HepG2 (cell line): ENCODE measurements around the gene DAB2. TPM values are rescaled to one million over a fixed set of nuclear protein-coding genes. Genes with fewer than 3 reads are reported as not detected.

Experiments
- ATAC-seq: fragments of 200-7000 bp; cut with Tn5 transposase; 3 replicates; pipeline ENCODE4 v1.9.1; 2020; ENCODE audit warnings: mild to moderate bottlenecking, moderate library complexity
- BruUV-seq: library from RNA; stranded (reverse); fragments of 400-500 nt; replicated peaks from 2 replicates; lab custom pipeline; 2021; lab: Mats Ljungman, UMichigan
- CTCF ChIA-PET: fragments of 300-600 bp; formaldehyde crosslinking; extraction: SDS; loops from one replicate; lab custom pipeline; 2021; ENCODE audit warnings: low total read pairs, inconsistent platforms, low intra/inter-chr PET ratio; lab: Yijun Ruan, JAX
- POLR2A ChIA-PET: fragments of 350-600 bp; sonication (Branson Sonifier 250); formaldehyde crosslinking; loops from one replicate; lab custom pipeline; 2020; ENCODE audit warnings: antibody characterized with exemption, inconsistent platforms; lab: Yijun Ruan, JAX
- DNase-seq: peaks from one replicate; pipeline ENCODE4 v3.0.0-alpha.2; 2015; ENCODE audit warnings: low spot score
- FAIRE-seq: peaks from 3 replicates; lab custom pipeline; 2011; peaks lifted over from hg19 to GRCh38; lab: Jason Lieb, UNC
- H2AFZ ChIP-seq: one replicate; pipeline ENCODE4 v1.6.1; 2011; ENCODE audit warnings: low read length, inconsistent platforms
- H3K27ac ChIP-seq: fragments of 300-600 bp; 3 replicates; pipeline ENCODE4 v1.8.0; 2011; ENCODE audit warnings: mixed run types, mild to moderate bottlenecking, mixed read lengths, low read length, inconsistent platforms; ENCODE audit not compliant: insufficient read depth; ENCODE audit errors: extremely low read length
- H3K27me3 ChIP-seq, 2 experiments: fragments of 200-600 bp in 1 of 2; 2 replicates in 1 of 2; 3 replicates in 1 of 2; pipeline versions ENCODE4 v1.6.0 to v1.8.0; 2011; ENCODE audit warnings: low read length in 2 of 2, mild to moderate bottlenecking in 2 of 2, moderate library complexity in 2 of 2, inconsistent platforms in 1 of 2; ENCODE audit not compliant: insufficient read depth in 2 of 2, control insufficient read depth in 1 of 2
- H3K36me3 ChIP-seq, 2 experiments: fragments of 200-600 bp in 1 of 2; replicated peaks in 1 of 2; 2 replicates in 1 of 2; 3 replicates in 1 of 2; pipeline versions ENCODE4 v1.5.1 to v1.8.0; 2011; ENCODE audit warnings: low read length in 2 of 2, inconsistent platforms in 1 of 2; ENCODE audit not compliant: insufficient read depth in 2 of 2, control insufficient read depth in 1 of 2
- H3K4me1 ChIP-seq: 2 replicates; pipeline ENCODE4 v1.5.1; 2012; ENCODE audit warnings: low read length, inconsistent platforms; ENCODE audit not compliant: insufficient read depth
- H3K4me2 ChIP-seq: 2 replicates; pipeline ENCODE4 v1.6.0; 2011; ENCODE audit warnings: low read depth, low read length, inconsistent platforms
- H3K4me3 ChIP-seq, 3 experiments: fragments of 200-600 bp in 1 of 3; sonication (generic), shearing (Covaris generic) in 1 of 3; replicated peaks in 1 of 3; 2 replicates each; pipeline ENCODE4 v1.5.1; 2011 to 2016; ENCODE audit warnings: low read length in 3 of 3, inconsistent platforms in 2 of 3, low read depth in 2 of 3, mild to moderate bottlenecking in 2 of 3, control low read depth in 1 of 3, mixed read lengths in 1 of 3; ENCODE audit not compliant: insufficient read depth in 1 of 3
- H3K79me2 ChIP-seq: one replicate; pipeline ENCODE4 v1.6.1; 2011; ENCODE audit warnings: low read length, inconsistent platforms; ENCODE audit not compliant: insufficient read depth
- H3K9ac ChIP-seq: 2 replicates; pipeline ENCODE4 v1.6.0; 2011; ENCODE audit warnings: mild to moderate bottlenecking, low read depth, low read length, inconsistent platforms; ENCODE audit not compliant: insufficient read depth
- H3K9me3 ChIP-seq: 2 replicates; pipeline ENCODE4 v1.5.1; 2012; ENCODE audit warnings: mild to moderate bottlenecking, low read length
- H4K20me1 ChIP-seq: 2 replicates; pipeline ENCODE4 v1.6.0; 2011; ENCODE audit warnings: inconsistent platforms, mild to moderate bottlenecking, low read length, moderate library complexity; ENCODE audit not compliant: insufficient read depth
- CEBPB ChIP-seq: IDR thresholded peaks from 2 replicates; pipeline ENCODE4 v1.6.1; 2011; ENCODE audit warnings: low read depth, low read length, improper control_type of control experiment, borderline replicate concordance
- CHCHD3 ChIP-seq: sonication (generic); formaldehyde crosslinking; IDR thresholded peaks from 2 replicates; pipeline ENCODE4 v1.8.0; 2022; ENCODE audit warnings: mild to moderate bottlenecking, missing genetic modification reagents, moderate library complexity
- CREM ChIP-seq, 2 experiments: sonication (generic) in 1 of 2; formaldehyde crosslinking in 1 of 2; IDR thresholded peaks; 2 replicates each; pipeline versions ENCODE4 v1.4.0 to v1.6.1; 2016 to 2020; ENCODE audit warnings: antibody characterized with exemption in 1 of 2, mild to moderate bottlenecking in 1 of 2, missing genetic modification reagents in 1 of 2
- GATA4 ChIP-seq: sonication (generic); IDR thresholded peaks from 2 replicates; pipeline ENCODE4 v1.6.1; 2016; ENCODE audit warnings: antibody characterized with exemption, low read depth, borderline replicate concordance
- MEF2D ChIP-seq: sonication (generic); formaldehyde crosslinking; IDR thresholded peaks from 2 replicates; pipeline ENCODE4 v1.5.1; 2020; ENCODE audit warnings: mild to moderate bottlenecking, missing genetic modification reagents
- MLX ChIP-seq: IDR thresholded peaks from 2 replicates; pipeline ENCODE4 v1.6.1; 2016
- RBM22 ChIP-seq: fragments of 200-400 bp; formaldehyde crosslinking; optimal IDR thresholded peaks from 2 replicates; pipeline ENCODE3; 2017; ENCODE audit warnings: mild to moderate bottlenecking, low read length, moderate library complexity
- ZNF563 ChIP-seq: sonication (generic); formaldehyde crosslinking; IDR thresholded peaks from 2 replicates; pipeline ENCODE4 v1.8.0; 2022; ENCODE audit warnings: mild to moderate bottlenecking, moderate library complexity, missing genetic modification reagents
- ZNF883 ChIP-seq: sonication (generic); formaldehyde crosslinking; IDR thresholded peaks from 2 replicates; pipeline ENCODE4 v1.5.1; 2020; ENCODE audit warnings: mild to moderate bottlenecking, missing genetic modification reagents; ENCODE audit errors: not compliant biosample characterization
- WGBS: methylation state at CpG from one replicate; pipeline ENCODE4 v1.1.6; 2017; ENCODE audit warnings: low lambda C conversion rate; 5-methylcytosine and 5-hydroxymethylcytosine counted together
- in situ Hi-C: cut with HindIII; loops from 2 replicates; pipeline ENCODE4 v1.10.0; 2017; ENCODE audit warnings: low pct_unique_long_range_greater_than_20kb; ENCODE audit not compliant: extremely low pct_ligation_motif_present
- intact Hi-C: fragments of 100-400 bp; cut with micrococcal nuclease; formaldehyde crosslinking; loops from one replicate; pipeline ENCODE4 v1.10.0; 2022; ENCODE audit not compliant: unreplicated experiment
- polyA plus RNA-seq, 8 experiments: library from polyadenylated mRNA; depleted of rRNA in 3 of 8; stranded (reverse) in 7 of 8; unstranded in 1 of 8; fragments of >200 nt; fragmentation: Illumina TruSeq in 4 of 8; extraction: Trizol in 4 of 8; gene quantifications; 2 replicates each; pipeline versions ENCODE4 v1.2.1 to v1.2.3, GENCODE V29; 2011 to 2016; ENCODE audit warnings: low read depth in 4 of 8, missing spikeins in 1 of 8, mixed read lengths in 1 of 8; ENCODE audit not compliant: insufficient read depth in 1 of 8
- total RNA-seq, 5 experiments: library from RNA; depleted of rRNA; stranded (reverse); fragments of >200 nt; fragmentation: Illumina TruSeq; extraction: Trizol; gene quantifications; 2 replicates each; pipeline ENCODE4 v1.2.3, GENCODE V29; 2016; ENCODE audit warnings: low read depth in 1 of 5

DAB2 gene
- total and polyA plus RNA-seq, 2 of the 13 experiments (the other 11 are each of a cell fraction or from before 2014, with no cell fraction given) = 6.4 to 6.5 TPM

- ATAC-seq (no peak), DNase-seq (no peak), FAIRE-seq (no peak)
- intact Hi-C loops (no loop called here), in situ Hi-C loops (no loop called here)
- no peak overlapping the region for H3K4me3 ChIP-seq
- H3K36me3 ChIP-seq = peaks cover 0 to 2% of the 10 kb centered on the region in 2 experiments; a peak in 1 of 5 replicates
- peaks cover 58% of the 10 kb centered on the region for H3K4me1 ChIP-seq
- no peaks in the 10 kb centered on the region for H4K20me1 ChIP-seq
- no TSS peak for BruUV-seq
- WGBS = 97% methylated on average over 4 of the region's 4 CpGs
- no peaks in the 10 kb centered on the region for H3K9me3 ChIP-seq
- no peak overlapping the region for H2AFZ ChIP-seq
- no peak overlapping the region for H3K27ac ChIP-seq
- no peak overlapping the region for H3K9ac ChIP-seq
- POLR2A ChIA-PET = interaction anchor here (3.0 kb wide), 1 partner anchor 11 kb away, joined by 10 read pairs; no protein-coding TSS in a partner anchor
- H3K4me2 ChIP-seq = no peak overlapping the region
- H3K79me2 ChIP-seq = peaks cover 8% of the 10 kb centered on the region
- TF ChIP-seq MEF2D (CRISPR knock-in tag) (no peak), GATA4 (no peak)
- TF ChIP-seq, all 625 proteins: peak for 0
- CTCF ChIA-PET = no interaction called here
- H3K27me3 ChIP-seq = no peaks in the 10 kb centered on the region
These were observed 12.8 kb downstream of the DAB2 start for GRCh38 chr5:39411985-39412384.

GRCh38 chr5:39411061-39411460 is 13.7 kb downstream of the DAB2 start:
- intact Hi-C loops = no loop called here
- DNase-seq = no peak

More at GRCh38 chr5:39411061-39411460, 13.7 kb downstream of the DAB2 start:
- no peaks in the 10 kb centered on the region for H3K27me3 ChIP-seq
- H3K79me2 ChIP-seq = peaks cover 10% of the 10 kb centered on the region
- TF ChIP-seq CEBPB = no peak
- TF ChIP-seq CREM (IDR thresholded peaks at IDR 0.05) = no peak
- no peak for TF ChIP-seq CREM (CRISPR knock-in tag; IDR thresholded peaks at IDR 0.05)
- TF ChIP-seq ZNF563 (CRISPR knock-in tag) = no peak
- TF ChIP-seq MLX = no peak
- no peak for TF ChIP-seq RBM22
- no peak for TF ChIP-seq ZNF883 (CRISPR knock-in tag)
- TF ChIP-seq CHCHD3 = no peak
- TF ChIP-seq, all 625 proteins: peak for 0
- Histone ChIP-seq H3K4me1 (peaks cover 58% of the 10 kb centered on the region), H3K27ac (no peak overlapping the region), H2AFZ (no peak overlapping the region), H3K9me3 (no peaks in the 10 kb centered on the region), H4K20me1 (no peaks in the 10 kb centered on the region), H3K36me3 (peaks cover 0 to 2% of the 10 kb centered on the region in 2 experiments; a peak in 1 of 5 replicates), H3K9ac (no peak overlapping the region), H3K4me3 (no peak overlapping the region), H3K4me2 (no peak overlapping the region)
- ChIA-PET POLR2A (interaction anchor here (3.0 kb wide), 1 partner anchor 10 kb away, joined by 10 read pairs; no protein-coding TSS in a partner anchor), CTCF (no interaction called here)
- 100% methylated on average over 1 of the region's 1 CpG for WGBS
- no peak for ATAC-seq
- no TSS peak for BruUV-seq
- in situ Hi-C loops = no loop called here
- FAIRE-seq = no peak
